ENCODE data around the gene SUMO3. TPM values are rescaled to one million over a fixed set of nuclear protein-coding genes. Genes with fewer than 3 reads are reported as not detected.

SUMO3 gene
- total and polyA plus RNA-seq, 2 of the 4 experiments (the other 2 are of a cell fraction) = 64.9 to 101 TPM

DNA sequence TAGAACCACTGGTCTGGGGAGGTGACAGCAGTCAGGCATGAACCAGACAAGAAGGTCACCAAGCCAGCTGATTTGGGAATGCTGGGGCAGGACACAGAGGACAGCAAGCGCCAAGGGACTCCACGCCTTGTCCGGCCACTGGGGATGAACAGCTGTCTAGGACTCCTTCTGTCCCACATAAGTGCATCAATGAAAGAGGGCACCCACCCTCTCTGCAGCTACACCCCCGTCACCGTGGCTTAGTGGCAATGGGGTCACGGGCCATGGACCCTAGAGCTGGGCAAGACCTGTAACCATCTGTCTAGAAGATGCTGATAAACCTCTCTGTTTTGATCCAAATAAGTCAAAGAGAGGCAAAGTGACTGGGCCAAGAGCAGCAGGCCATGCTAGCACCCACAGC lies 33.1 kb downstream of the SUMO3 start:
- Histone ChIP-seq H3K9me1 (ENCODE audit: insufficient read depth, low read length) (peaks cover 6% of the 10 kb centered on the region), H2BK5ac (ENCODE audit: low read depth, low read length, poor library complexity, severe bottlenecking) (no peak overlapping the region), H4K8ac (ENCODE audit: low read depth in 2 of 2, low read length in 2 of 2) (no peak overlapping the region), H2AK9ac (replicated peaks; ENCODE audit: low read depth, low read length, poor library complexity) (no peak overlapping the region), H2BK15ac (ENCODE audit: low read depth, low read length) (no peak overlapping the region), H2AFZ (replicated peaks; ENCODE audit: low read length, poor library complexity) (no peak overlapping the region), H3K4me2 (ENCODE audit: low read depth, low read length) (no peak overlapping the region), H3K9ac (ENCODE audit: low read depth, low read length) (no peak overlapping the region), H3K79me1 (ENCODE audit: low read depth in 1 of 2, low read length in 2 of 2) (peaks cover 49 to 58% of the 10 kb centered on the region in 2 experiments), H3K14ac (replicated peaks; ENCODE audit: low read depth, low read length) (no peak overlapping the region), H4K5ac (ENCODE audit: low read depth, low read length) (no peak overlapping the region), H2AK5ac (ENCODE audit: low read depth, low read length) (no peak overlapping the region), H3K27ac (ENCODE audit: insufficient read depth, low read length) (no peak overlapping the region), H3K23ac (ENCODE audit: low read depth, low read length) (no peak overlapping the region), H3K56ac (ENCODE audit: extremely low read depth, insufficient read depth, low read length) (no peak overlapping the region), H3K9me3 (ENCODE audit: control insufficient read depth, insufficient read depth, low read length) (no peaks in the 10 kb centered on the region), H3K27me3 (ENCODE audit: control insufficient read depth, insufficient read depth, low read length) (no peaks in the 10 kb centered on the region), H2BK120ac (ENCODE audit: low read depth, low read length) (no peak overlapping the region), H3K4ac (ENCODE audit: low read depth, low read length) (no peak overlapping the region), H3K18ac (ENCODE audit: low read depth, low read length) (no peak overlapping the region), H4K91ac (ENCODE audit: insufficient read depth, low read depth, low read length) (no peak overlapping the region), H3K4me1 (ENCODE audit: control insufficient read depth, insufficient read depth, low read length) (peaks cover 5% of the 10 kb centered on the region; the same call in 1 of the 2 replicates), H4K20me1 (ENCODE audit: insufficient read depth, low read length) (peaks cover 44% of the 10 kb centered on the region), H3K36me3 (ENCODE audit: control insufficient read depth, insufficient read depth, low read length) (peaks cover 19% of the 10 kb centered on the region), H3K4me3 (ENCODE audit: insufficient read depth, low read depth, low read length) (no peak overlapping the region), H2BK20ac (ENCODE audit: low read depth, low read length) (no peak overlapping the region)
- ChIA-PET POLR2A (ENCODE audit: unreplicated experiment) (no interaction called here), CTCF (no interaction called here)
- no peak for DNase-seq
- intact Hi-C loops (cut with micrococcal nuclease) (no loop called here), in situ Hi-C loops (cut with MboI; ENCODE audit: low sequenced_read_pairs) (no loop called here), dilution Hi-C loops (cut with HindIII; ENCODE audit: low sequenced_read_pairs, unreplicated experiment) (no loop called here)
- TF ChIP-seq RCOR1 (IDR thresholded peaks at IDR 0.05; ENCODE audit: insufficient replicate concordance, low read length) = no peak
- TF ChIP-seq, protein P1, sequence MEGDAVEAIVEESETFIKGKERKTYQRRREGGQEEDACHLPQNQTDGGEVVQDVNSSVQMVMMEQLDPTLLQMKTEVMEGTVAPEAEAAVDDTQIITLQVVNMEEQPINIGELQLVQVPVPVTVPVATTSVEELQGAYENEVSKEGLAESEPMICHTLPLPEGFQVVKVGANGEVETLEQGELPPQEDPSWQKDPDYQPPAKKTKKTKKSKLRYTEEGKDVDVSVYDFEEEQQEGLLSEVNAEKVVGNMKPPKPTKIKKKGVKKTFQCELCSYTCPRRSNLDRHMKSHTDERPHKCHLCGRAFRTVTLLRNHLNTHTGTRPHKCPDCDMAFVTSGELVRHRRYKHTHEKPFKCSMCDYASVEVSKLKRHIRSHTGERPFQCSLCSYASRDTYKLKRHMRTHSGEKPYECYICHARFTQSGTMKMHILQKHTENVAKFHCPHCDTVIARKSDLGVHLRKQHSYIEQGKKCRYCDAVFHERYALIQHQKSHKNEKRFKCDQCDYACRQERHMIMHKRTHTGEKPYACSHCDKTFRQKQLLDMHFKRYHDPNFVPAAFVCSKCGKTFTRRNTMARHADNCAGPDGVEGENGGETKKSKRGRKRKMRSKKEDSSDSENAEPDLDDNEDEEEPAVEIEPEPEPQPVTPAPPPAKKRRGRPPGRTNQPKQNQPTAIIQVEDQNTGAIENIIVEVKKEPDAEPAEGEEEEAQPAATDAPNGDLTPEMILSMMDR (conservative IDR thresholded peaks at IDR 0.05; ENCODE audit: low read depth, low read length) = no peak
- TF ChIP-seq BHLHE40 (IDR thresholded peaks at IDR 0.05; ENCODE audit: low read depth, low read length) = no peak
- TF ChIP-seq POLR2A (IDR thresholded peaks at IDR 0.05; ENCODE audit: low read depth, low read length) = no peak
- TF ChIP-seq CEBPB (IDR thresholded peaks at IDR 0.05; ENCODE audit: low read depth, low read length) = no peak
- TF ChIP-seq, protein P2, sequence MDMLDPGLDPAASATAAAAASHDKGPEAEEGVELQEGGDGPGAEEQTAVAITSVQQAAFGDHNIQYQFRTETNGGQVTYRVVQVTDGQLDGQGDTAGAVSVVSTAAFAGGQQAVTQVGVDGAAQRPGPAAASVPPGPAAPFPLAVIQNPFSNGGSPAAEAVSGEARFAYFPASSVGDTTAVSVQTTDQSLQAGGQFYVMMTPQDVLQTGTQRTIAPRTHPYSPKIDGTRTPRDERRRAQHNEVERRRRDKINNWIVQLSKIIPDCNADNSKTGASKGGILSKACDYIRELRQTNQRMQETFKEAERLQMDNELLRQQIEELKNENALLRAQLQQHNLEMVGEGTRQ (IDR thresholded peaks at IDR 0.05; ENCODE audit: low read depth, low read length) = no peak
- TF ChIP-seq MAZ (IDR thresholded peaks at IDR 0.05; ENCODE audit: borderline replicate concordance, low read depth, low read length) = no peak
- TF ChIP-seq NFE2L2 (IDR thresholded peaks at IDR 0.05; ENCODE audit: low read depth, low read length) = no peak
- no peak for TF ChIP-seq FOS (IDR thresholded peaks at IDR 0.05; ENCODE audit: low read depth, low read length)
- no peak for TF ChIP-seq CHD1 (IDR thresholded peaks at IDR 0.05; ENCODE audit: low read depth, low read length)
- TF ChIP-seq RFX5 (IDR thresholded peaks at IDR 0.05; ENCODE audit: low read depth, low read length) = no peak
- no peak for TF ChIP-seq MXI1 (IDR thresholded peaks at IDR 0.05; ENCODE audit: borderline replicate concordance, low read depth, low read length)
- TF ChIP-seq MAFK (IDR thresholded peaks at IDR 0.05; ENCODE audit: low read depth, low read length) = no peak
- no peak for TF ChIP-seq SMC3 (IDR thresholded peaks at IDR 0.05; ENCODE audit: low read depth, low read length)
- TF ChIP-seq ELK1 (IDR thresholded peaks at IDR 0.05; ENCODE audit: borderline replicate concordance, low read depth, low read length) = no peak
- ATAC-seq (ENCODE audit: low read depth) = no peak
- WGBS, 2 experiments (ENCODE audit: extremely low coverage in 2 of 2, insufficient read length in 1 of 2) = 95% methylated on average over 4 of the region's 6 CpGs; no CpG with 5 or more reads in 1 of the 2 experiments
- BruUV-seq (replicated peaks) = no TSS peak

All from IMR-90 (cell line).